HepG2 (cell line): ENCODE results near the gene CRK. TPM values are rescaled to one million over a fixed set of nuclear protein-coding genes. Genes with fewer than 3 reads are reported as not detected.

Experiments used
- ATF7-NPFF ChIP-seq: sonication (generic); formaldehyde crosslinking; IDR thresholded peaks from 2 replicates; pipeline ENCODE4 v1.8.1; 2023; ENCODE audit warnings: mild to moderate bottlenecking, low read depth, missing genetic modification reagents, moderate library complexity
- CBX5 ChIP-seq: sonication (generic); formaldehyde crosslinking; IDR thresholded peaks from 2 replicates; pipeline ENCODE4 v1.4.0; 2020; ENCODE audit warnings: missing genetic modification reagents, borderline replicate concordance
- CCDC6 ChIP-seq: sonication (generic); formaldehyde crosslinking; IDR thresholded peaks from 2 replicates; pipeline ENCODE4 v1.8.1; 2022; ENCODE audit warnings: mild to moderate bottlenecking, missing genetic modification reagents, moderate library complexity
- CREM ChIP-seq, 2 experiments: sonication (generic) in 1 of 2; formaldehyde crosslinking in 1 of 2; IDR thresholded peaks; 2 replicates each; pipeline versions ENCODE4 v1.4.0 to v1.6.1; 2016 to 2020; ENCODE audit warnings: antibody characterized with exemption in 1 of 2, mild to moderate bottlenecking in 1 of 2, missing genetic modification reagents in 1 of 2
- EEA1 ChIP-seq: sonication (generic); formaldehyde crosslinking; IDR thresholded peaks from 2 replicates; pipeline ENCODE4 v1.5.1; 2020; ENCODE audit warnings: mild to moderate bottlenecking, missing genetic modification reagents, borderline replicate concordance
- HOXA9 ChIP-seq: sonication (generic); formaldehyde crosslinking; IDR thresholded peaks from 2 replicates; pipeline ENCODE4 v1.8.1; 2022; ENCODE audit warnings: missing genetic modification reagents, mild to moderate bottlenecking, moderate library complexity, borderline replicate concordance
- MAZ ChIP-seq, 2 experiments: sonication (generic) in 1 of 2; formaldehyde crosslinking in 1 of 2; IDR thresholded peaks; 2 replicates each; pipeline versions ENCODE4 v1.5.0 to v1.6.1; 2012 to 2020; ENCODE audit warnings: low read depth in 2 of 2, mild to moderate bottlenecking in 2 of 2, borderline replicate concordance in 1 of 2, improper control_type of control experiment in 1 of 2, low read length in 1 of 2, missing genetic modification reagents in 1 of 2, moderate library complexity in 1 of 2
- MXI1 ChIP-seq: IDR thresholded peaks from 3 replicates; pipeline ENCODE4 v1.6.1; 2012; ENCODE audit warnings: low read depth, low read length, inconsistent platforms, borderline replicate concordance
- NR2F1 ChIP-seq, 2 experiments: fragments of 450-650 bp in 1 of 2; formaldehyde crosslinking in 1 of 2; IDR thresholded peaks; 2 replicates each; pipeline versions ENCODE4 v1.5.0 to v1.6.1; 2016 to 2020; ENCODE audit warnings: mild to moderate bottlenecking in 1 of 2, missing compliant biosample characterization in 1 of 2, missing genetic modification reagents in 1 of 2, moderate library complexity in 1 of 2
- RBM22 ChIP-seq: fragments of 200-400 bp; formaldehyde crosslinking; optimal IDR thresholded peaks from 2 replicates; pipeline ENCODE3; 2017; ENCODE audit warnings: mild to moderate bottlenecking, low read length, moderate library complexity
- REPIN1 ChIP-seq: sonication (generic); formaldehyde crosslinking; IDR thresholded peaks from 2 replicates; pipeline ENCODE4 v1.8.0; 2022; ENCODE audit warnings: missing genetic modification reagents, low read depth, mild to moderate bottlenecking, borderline replicate concordance
- SIX1 ChIP-seq: sonication (generic); formaldehyde crosslinking; IDR thresholded peaks from 2 replicates; pipeline ENCODE4 v1.4.0; 2020; ENCODE audit warnings: missing genetic modification reagents, borderline replicate concordance
- SYNCRIP ChIP-seq: fragments of 200-400 bp; formaldehyde crosslinking; IDR thresholded peaks from 2 replicates; pipeline ENCODE4 v1.6.1; 2018; ENCODE audit warnings: mild to moderate bottlenecking, low read depth, low read length; ENCODE audit not compliant: insufficient read depth
- TEAD3 ChIP-seq: optimal IDR thresholded peaks from 2 replicates; pipeline ENCODE3; 2016; ENCODE audit warnings: borderline replicate concordance
- TOE1 ChIP-seq: sonication (generic); formaldehyde crosslinking; IDR thresholded peaks from 2 replicates; pipeline ENCODE4 v1.4.0; 2020; ENCODE audit warnings: mild to moderate bottlenecking, missing genetic modification reagents
- ZNF331 ChIP-seq: sonication (generic); formaldehyde crosslinking; IDR thresholded peaks from 2 replicates; pipeline ENCODE4 v1.4.0; 2020; ENCODE audit warnings: missing genetic modification reagents
- ZNF431 ChIP-seq: sonication (generic); formaldehyde crosslinking; IDR thresholded peaks from 2 replicates; pipeline ENCODE4 v1.9.0; 2022; ENCODE audit warnings: missing genetic modification reagents, low read depth, mild to moderate bottlenecking, borderline replicate concordance
- ZNF547 ChIP-seq: sonication (generic); formaldehyde crosslinking; IDR thresholded peaks from 2 replicates; pipeline ENCODE4 v1.5.1; 2020; ENCODE audit warnings: mild to moderate bottlenecking, missing genetic modification reagents
- ZNF761 ChIP-seq: sonication (generic); formaldehyde crosslinking; conservative IDR thresholded peaks from 2 replicates; pipeline ENCODE4 v1.4.0; 2020; ENCODE audit warnings: mild to moderate bottlenecking, missing genetic modification reagents
- polyA plus RNA-seq, 8 experiments: library from polyadenylated mRNA; depleted of rRNA in 3 of 8; stranded (reverse) in 7 of 8; unstranded in 1 of 8; fragments of >200 nt; fragmentation: Illumina TruSeq in 4 of 8; extraction: Trizol in 4 of 8; gene quantifications; 2 replicates each; pipeline versions ENCODE4 v1.2.1 to v1.2.3, GENCODE V29; 2011 to 2016; ENCODE audit warnings: low read depth in 4 of 8, missing spikeins in 1 of 8, mixed read lengths in 1 of 8; ENCODE audit not compliant: insufficient read depth in 1 of 8
- total RNA-seq, 5 experiments: library from RNA; depleted of rRNA; stranded (reverse); fragments of >200 nt; fragmentation: Illumina TruSeq; extraction: Trizol; gene quantifications; 2 replicates each; pipeline ENCODE4 v1.2.3, GENCODE V29; 2016; ENCODE audit warnings: low read depth in 1 of 5
- TF ChIP-seq, protein P1 (sequence below): sonication (generic); formaldehyde crosslinking; IDR thresholded peaks from 2 replicates; pipeline ENCODE4 v1.4.0; 2020; ENCODE audit warnings: missing genetic modification reagents
- TF ChIP-seq, protein P2 (sequence below): sonication (generic); formaldehyde crosslinking; IDR thresholded peaks from 2 replicates; pipeline ENCODE4 v1.5.1; 2020; ENCODE audit warnings: mild to moderate bottlenecking, missing genetic modification reagents, moderate library complexity

Gene CRK
- total and polyA plus RNA-seq, 2 of the 13 experiments (the other 11 are each of a cell fraction or from before 2014, with no cell fraction given), result 47.4 to 54.2 TPM

DNA sequence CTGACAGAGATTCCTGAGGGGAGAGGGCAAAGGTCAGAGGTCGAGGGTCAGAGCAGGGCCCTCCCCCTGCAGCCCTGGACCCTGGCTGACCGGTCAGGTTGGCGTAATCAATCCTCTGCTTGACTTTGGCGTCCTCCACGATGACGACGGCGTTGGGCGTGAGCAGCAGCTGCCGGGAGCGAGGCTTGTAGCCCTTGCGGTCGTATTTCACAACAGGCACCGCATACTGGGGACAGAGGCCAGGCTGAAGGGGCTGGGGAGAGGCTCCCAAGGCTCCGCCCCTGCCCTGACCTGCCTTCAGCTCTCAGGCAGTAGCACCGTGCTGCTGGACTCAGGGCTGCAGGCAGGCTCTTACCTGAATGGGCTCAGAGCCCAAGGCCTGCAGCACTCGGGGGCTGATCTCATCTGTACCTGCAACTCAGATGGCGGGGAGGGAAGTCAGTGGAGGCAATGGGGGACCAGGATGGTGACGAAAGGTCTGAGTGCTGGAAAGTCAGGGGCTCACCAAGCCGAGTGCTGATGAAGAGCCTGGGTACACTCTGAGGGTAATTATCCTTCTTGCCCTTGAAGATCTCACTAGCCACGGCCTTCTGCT lies 12.0 kb upstream of the CRK start (continued):
- TF ChIP-seq REPIN1 (peak; percentile 76; the same call in 1 of the 2 replicates), TEAD3 (CRISPR knock-in tag) (peak; percentile 86), SYNCRIP (no peak), SIX1 (CRISPR knock-in tag) (peak; percentile 67; the same call in 1 of the 2 replicates), EEA1 (no peak), CREM (IDR thresholded peaks at IDR 0.05) (peak; percentile 67), CREM (CRISPR knock-in tag; IDR thresholded peaks at IDR 0.05) (no peak), MAZ (IDR thresholded peaks at IDR 0.05; ENCODE audit: borderline replicate concordance, low read depth, low read length) (no peak), MAZ (CRISPR knock-in tag; IDR thresholded peaks at IDR 0.05; ENCODE audit: low read depth) (0 out of 2 replicates have a peak, but pooled peaks have one; percentile 76), CBX5 (CRISPR knock-in tag) (0 out of 2 replicates have a peak, but pooled peaks have one; percentile 28), ZNF331 (peak; percentile 79), RBM22 (no peak), TOE1 (CRISPR knock-in tag) (no peak), ATF7-NPFF (CRISPR knock-in tag) (no peak), ZNF431 (CRISPR knock-in tag) (peak; percentile 84; the same call in 1 of the 2 replicates), NR2F1 (CRISPR knock-in tag; IDR thresholded peaks at IDR 0.05) (peak; percentile 92 to 97), HOXA9 (CRISPR knock-in tag) (no peak), MXI1 (peak; percentile 33; the same call in 1 of the 3 replicates), ZNF547 (CRISPR knock-in tag) (0 out of 2 replicates have a peak, but pooled peaks have one; percentile 45), ZNF761 (CRISPR knock-in tag) (0 out of 2 replicates have a peak, but pooled peaks have one; percentile 70), CCDC6 (CRISPR knock-in tag) (peak; percentile 78; the same call in 1 of the 2 replicates)
- TF ChIP-seq, protein P1, sequence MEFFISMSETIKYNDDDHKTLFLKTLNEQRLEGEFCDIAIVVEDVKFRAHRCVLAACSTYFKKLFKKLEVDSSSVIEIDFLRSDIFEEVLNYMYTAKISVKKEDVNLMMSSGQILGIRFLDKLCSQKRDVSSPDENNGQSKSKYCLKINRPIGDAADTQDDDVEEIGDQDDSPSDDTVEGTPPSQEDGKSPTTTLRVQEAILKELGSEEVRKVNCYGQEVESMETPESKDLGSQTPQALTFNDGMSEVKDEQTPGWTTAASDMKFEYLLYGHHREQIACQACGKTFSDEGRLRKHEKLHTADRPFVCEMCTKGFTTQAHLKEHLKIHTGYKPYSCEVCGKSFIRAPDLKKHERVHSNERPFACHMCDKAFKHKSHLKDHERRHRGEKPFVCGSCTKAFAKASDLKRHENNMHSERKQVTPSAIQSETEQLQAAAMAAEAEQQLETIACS (CRISPR knock-in tag), result no peak
- TF ChIP-seq, protein P2, sequence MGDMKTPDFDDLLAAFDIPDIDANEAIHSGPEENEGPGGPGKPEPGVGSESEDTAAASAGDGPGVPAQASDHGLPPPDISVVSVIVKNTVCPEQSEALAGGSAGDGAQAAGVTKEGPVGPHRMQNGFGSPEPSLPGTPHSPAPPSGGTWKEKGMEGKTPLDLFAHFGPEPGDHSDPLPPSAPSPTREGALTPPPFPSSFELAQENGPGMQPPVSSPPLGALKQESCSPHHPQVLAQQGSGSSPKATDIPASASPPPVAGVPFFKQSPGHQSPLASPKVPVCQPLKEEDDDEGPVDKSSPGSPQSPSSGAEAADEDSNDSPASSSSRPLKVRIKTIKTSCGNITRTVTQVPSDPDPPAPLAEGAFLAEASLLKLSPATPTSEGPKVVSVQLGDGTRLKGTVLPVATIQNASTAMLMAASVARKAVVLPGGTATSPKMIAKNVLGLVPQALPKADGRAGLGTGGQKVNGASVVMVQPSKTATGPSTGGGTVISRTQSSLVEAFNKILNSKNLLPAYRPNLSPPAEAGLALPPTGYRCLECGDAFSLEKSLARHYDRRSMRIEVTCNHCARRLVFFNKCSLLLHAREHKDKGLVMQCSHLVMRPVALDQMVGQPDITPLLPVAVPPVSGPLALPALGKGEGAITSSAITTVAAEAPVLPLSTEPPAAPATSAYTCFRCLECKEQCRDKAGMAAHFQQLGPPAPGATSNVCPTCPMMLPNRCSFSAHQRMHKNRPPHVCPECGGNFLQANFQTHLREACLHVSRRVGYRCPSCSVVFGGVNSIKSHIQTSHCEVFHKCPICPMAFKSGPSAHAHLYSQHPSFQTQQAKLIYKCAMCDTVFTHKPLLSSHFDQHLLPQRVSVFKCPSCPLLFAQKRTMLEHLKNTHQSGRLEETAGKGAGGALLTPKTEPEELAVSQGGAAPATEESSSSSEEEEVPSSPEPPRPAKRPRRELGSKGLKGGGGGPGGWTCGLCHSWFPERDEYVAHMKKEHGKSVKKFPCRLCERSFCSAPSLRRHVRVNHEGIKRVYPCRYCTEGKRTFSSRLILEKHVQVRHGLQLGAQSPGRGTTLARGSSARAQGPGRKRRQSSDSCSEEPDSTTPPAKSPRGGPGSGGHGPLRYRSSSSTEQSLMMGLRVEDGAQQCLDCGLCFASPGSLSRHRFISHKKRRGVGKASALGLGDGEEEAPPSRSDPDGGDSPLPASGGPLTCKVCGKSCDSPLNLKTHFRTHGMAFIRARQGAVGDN (CRISPR knock-in tag), result peak; percentile 96
